K562 (cell line): ENCODE data around the gene P2RX1. TPM values are rescaled to one million over a fixed set of nuclear protein-coding genes. Genes with fewer than 3 reads are reported as not detected.
A peak's percentile ranks its signal among the peaks of the same experiment; 100 is the strongest.

Experiments
- DPF2 ChIP-seq: fragments of 450-650 bp; IDR thresholded peaks from 2 replicates; pipeline ENCODE4 v1.6.1; 2016
- ELF1 ChIP-seq: fragments of 200-800 bp; sonication (Bioruptor generic); IDR thresholded peaks from 2 replicates; pipeline ENCODE4 v1.6.1; 2016; ENCODE audit warnings: missing genetic modification characterization, missing compliant biosample characterization
- HDAC8 ChIP-seq: fragments of 450-650 bp; IDR thresholded peaks from 2 replicates; pipeline ENCODE4 v1.6.1; 2016; ENCODE audit warnings: mild to moderate bottlenecking, missing genetic modification characterization, moderate library complexity, missing compliant biosample characterization
- IFI16 ChIP-seq: fragments of 250-450 bp; sonication (Bioruptor Pico); IDR thresholded peaks from 2 replicates; pipeline ENCODE4 v2.1.2; 2022; ENCODE audit warnings: mild to moderate bottlenecking, inconsistent platforms
- KHSRP ChIP-seq: fragments of 450-650 bp; IDR thresholded peaks from 2 replicates; pipeline ENCODE4 v1.6.1; 2017
- KLF13 ChIP-seq: fragments of 450-650 bp; IDR thresholded peaks from 2 replicates; pipeline ENCODE4 v1.6.1; 2016; ENCODE audit warnings: missing genetic modification characterization, low read depth, mild to moderate bottlenecking, missing compliant biosample characterization, moderate library complexity, borderline replicate concordance
- PHB2 ChIP-seq: fragments of 450-650 bp; IDR thresholded peaks from 2 replicates; pipeline ENCODE4 v1.6.1; 2017; ENCODE audit warnings: low read depth
- PPARD ChIP-seq: fragments of 250-450 bp; sonication (Bioruptor Pico); IDR thresholded peaks from 2 replicates; pipeline ENCODE4 v1.8.0; 2022; ENCODE audit warnings: inconsistent platforms, mild to moderate bottlenecking, moderate library complexity
- TEAD4 ChIP-seq, 2 experiments: sonication (generic) in 1 of 2; formaldehyde crosslinking in 1 of 2; IDR thresholded peaks; 2 replicates each; pipeline versions ENCODE4 v1.6.1 to v1.8.0; 2012 to 2022; ENCODE audit warnings: borderline replicate concordance in 1 of 2, inconsistent platforms in 1 of 2, low read length in 1 of 2, mild to moderate bottlenecking in 1 of 2, missing genetic modification reagents in 1 of 2
- THAP7 ChIP-seq: fragments of 250-450 bp; sonication (Bioruptor Pico); IDR thresholded peaks from 2 replicates; pipeline ENCODE4 v1.5.0; 2021
- U2AF2 ChIP-seq: fragments of 200-400 bp; formaldehyde crosslinking; optimal IDR thresholded peaks from 2 replicates; pipeline ENCODE3; 2017; ENCODE audit warnings: low read depth, mild to moderate bottlenecking, low read length
- ZNF165 ChIP-seq: fragments of 250-450 bp; sonication (Bioruptor Pico); IDR thresholded peaks from 2 replicates; pipeline ENCODE4 v1.4.0; 2020; ENCODE audit warnings: borderline replicate concordance
- ZNF395 ChIP-seq: fragments of 200-800 bp; sonication (Bioruptor generic); IDR thresholded peaks from 2 replicates; pipeline ENCODE4 v1.6.1; 2017; ENCODE audit warnings: missing genetic modification characterization, missing compliant biosample characterization
- ZNF449 ChIP-seq: fragments of 250-450 bp; sonication (Bioruptor Pico); IDR thresholded peaks from 2 replicates; pipeline ENCODE4 v1.8.0; 2022; ENCODE audit warnings: moderate library complexity, mild to moderate bottlenecking, inconsistent platforms
- ZNF766 ChIP-seq: fragments of 200-800 bp; sonication (Bioruptor generic); conservative IDR thresholded peaks from 2 replicates; pipeline ENCODE4 v1.6.1; 2016; ENCODE audit warnings: missing genetic modification characterization, missing compliant biosample characterization
- polyA plus RNA-seq, 8 experiments: library from polyadenylated mRNA; depleted of rRNA in 4 of 8; stranded (reverse) in 5 of 8; unstranded in 3 of 8; fragments of >200 nt; fragmentation: Nextera tagmentation in 2 of 8; fragmentation: Illumina TruSeq in 1 of 8; extraction: Ambion mirVana in 2 of 8; extraction: Trizol in 1 of 8; gene quantifications; 2 replicates each; pipeline versions ENCODE4 v1.2.1 to v1.2.3, GENCODE V29; 2011 to 2014; ENCODE audit warnings: inconsistent platforms in 1 of 8, missing spikeins in 1 of 8
- total RNA-seq, 7 experiments: library from RNA; depleted of rRNA in 6 of 7; stranded (reverse); fragments of >200 nt in 6 of 7; fragmentation: Illumina TruSeq in 2 of 7; extraction: Trizol in 2 of 7; gene quantifications; 2 replicates each; pipeline versions ENCODE4 v1.2.1 to v1.2.3, GENCODE V29; 2011 to 2021; ENCODE audit warnings: low replicate concordance in 1 of 7
- TF ChIP-seq, protein P1 (sequence below): fragments of 450-650 bp; IDR thresholded peaks from 2 replicates; pipeline ENCODE4 v1.6.1; 2016; ENCODE audit warnings: mild to moderate bottlenecking
- TF ChIP-seq, protein P2 (sequence below): sonication (generic); formaldehyde crosslinking; IDR thresholded peaks from 2 replicates; pipeline ENCODE4 v1.8.0; 2022; ENCODE audit warnings: missing genetic modification reagents, mild to moderate bottlenecking, moderate library complexity, borderline replicate concordance
- TF ChIP-seq, protein P3 (sequence below): fragments of 450-650 bp; formaldehyde crosslinking; IDR thresholded peaks from 2 replicates; pipeline ENCODE4 v1.4.0; 2022; ENCODE audit warnings: missing genetic modification characterization

Gene P2RX1
- total and polyA plus RNA-seq, 9 of the 15 experiments (the other 6 are each of a cell fraction or from before 2014, with no cell fraction given) = 0.27 to 20.3 (median 10.3) TPM

- TF ChIP-seq, protein P1, sequence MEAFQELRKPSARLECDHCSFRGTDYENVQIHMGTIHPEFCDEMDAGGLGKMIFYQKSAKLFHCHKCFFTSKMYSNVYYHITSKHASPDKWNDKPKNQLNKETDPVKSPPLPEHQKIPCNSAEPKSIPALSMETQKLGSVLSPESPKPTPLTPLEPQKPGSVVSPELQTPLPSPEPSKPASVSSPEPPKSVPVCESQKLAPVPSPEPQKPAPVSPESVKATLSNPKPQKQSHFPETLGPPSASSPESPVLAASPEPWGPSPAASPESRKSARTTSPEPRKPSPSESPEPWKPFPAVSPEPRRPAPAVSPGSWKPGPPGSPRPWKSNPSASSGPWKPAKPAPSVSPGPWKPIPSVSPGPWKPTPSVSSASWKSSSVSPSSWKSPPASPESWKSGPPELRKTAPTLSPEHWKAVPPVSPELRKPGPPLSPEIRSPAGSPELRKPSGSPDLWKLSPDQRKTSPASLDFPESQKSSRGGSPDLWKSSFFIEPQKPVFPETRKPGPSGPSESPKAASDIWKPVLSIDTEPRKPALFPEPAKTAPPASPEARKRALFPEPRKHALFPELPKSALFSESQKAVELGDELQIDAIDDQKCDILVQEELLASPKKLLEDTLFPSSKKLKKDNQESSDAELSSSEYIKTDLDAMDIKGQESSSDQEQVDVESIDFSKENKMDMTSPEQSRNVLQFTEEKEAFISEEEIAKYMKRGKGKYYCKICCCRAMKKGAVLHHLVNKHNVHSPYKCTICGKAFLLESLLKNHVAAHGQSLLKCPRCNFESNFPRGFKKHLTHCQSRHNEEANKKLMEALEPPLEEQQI = no peak
- TF ChIP-seq PPARD (CRISPR knock-in tag) (no peak), KLF13 (tag) (0 out of 2 replicates have a peak, but pooled peaks have one; percentile 10), KHSRP (no peak), ZNF395 (CRISPR knock-in tag) (no peak), DPF2 (0 out of 2 replicates have a peak, but pooled peaks have one; percentile 15), THAP7 (CRISPR knock-in tag) (no peak), PHB2 (no peak), HDAC8 (no peak), ZNF449 (CRISPR knock-in tag) (no peak), U2AF2 (no peak), IFI16 (no peak), ZNF766 (CRISPR knock-in tag) (no peak), ZNF165 (CRISPR knock-in tag) (no peak), TEAD4 (IDR thresholded peaks at IDR 0.05; ENCODE audit: low read length) (no peak), TEAD4 (CRISPR knock-in tag; IDR thresholded peaks at IDR 0.05; ENCODE audit: borderline replicate concordance) (no peak), ELF1 (tag) (no peak)
- TF ChIP-seq, protein P2, sequence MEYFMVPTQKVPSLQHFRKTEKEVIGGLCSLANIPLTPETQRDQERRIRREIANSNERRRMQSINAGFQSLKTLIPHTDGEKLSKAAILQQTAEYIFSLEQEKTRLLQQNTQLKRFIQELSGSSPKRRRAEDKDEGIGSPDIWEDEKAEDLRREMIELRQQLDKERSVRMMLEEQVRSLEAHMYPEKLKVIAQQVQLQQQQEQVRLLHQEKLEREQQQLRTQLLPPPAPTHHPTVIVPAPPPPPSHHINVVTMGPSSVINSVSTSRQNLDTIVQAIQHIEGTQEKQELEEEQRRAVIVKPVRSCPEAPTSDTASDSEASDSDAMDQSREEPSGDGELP (CRISPR knock-in tag) = no peak
- TF ChIP-seq, protein P3, sequence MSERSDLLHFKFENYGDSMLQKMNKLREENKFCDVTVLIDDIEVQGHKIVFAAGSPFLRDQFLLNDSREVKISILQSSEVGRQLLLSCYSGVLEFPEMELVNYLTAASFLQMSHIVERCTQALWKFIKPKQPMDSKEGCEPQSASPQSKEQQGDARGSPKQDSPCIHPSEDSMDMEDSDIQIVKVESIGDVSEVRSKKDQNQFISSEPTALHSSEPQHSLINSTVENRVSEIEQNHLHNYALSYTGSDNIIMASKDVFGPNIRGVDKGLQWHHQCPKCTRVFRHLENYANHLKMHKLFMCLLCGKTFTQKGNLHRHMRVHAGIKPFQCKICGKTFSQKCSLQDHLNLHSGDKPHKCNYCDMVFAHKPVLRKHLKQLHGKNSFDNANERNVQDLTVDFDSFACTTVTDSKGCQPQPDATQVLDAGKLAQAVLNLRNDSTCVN (CRISPR knock-in tag) = no peak
Measured at GRCh38 chr17:3892095-3892998, 23.9 kb downstream of the P2RX1 start (continued).
